GM12878 (cell line): ENCODE measurements around the gene OPRD1.

Source experiments
- CHD2 ChIP-seq: IDR thresholded peaks from 2 replicates; pipeline ENCODE4 v1.6.1; 2011; ENCODE audit warnings: low read depth, low read length, improper control_type of control experiment, borderline replicate concordance
- EP300 ChIP-seq, 2 experiments: fragments of 150-350 bp in 1 of 2; IDR thresholded peaks; 2 replicates each; pipeline ENCODE4 v1.6.1; 2011 to 2012; ENCODE audit warnings: low read depth in 2 of 2, low read length in 2 of 2, borderline replicate concordance in 1 of 2, improper control_type of control experiment in 1 of 2, inconsistent platforms in 1 of 2; ENCODE audit not compliant: control insufficient read depth in 1 of 2
- JUND ChIP-seq: IDR thresholded peaks from 2 replicates; pipeline ENCODE4 v1.6.1; 2012; ENCODE audit warnings: low read depth, mild to moderate bottlenecking, low read length, improper control_type of control experiment, moderate library complexity
- NKRF ChIP-seq: fragments of 450-650 bp; conservative IDR thresholded peaks from 2 replicates; pipeline ENCODE4 v1.6.1; 2017; ENCODE audit warnings: mild to moderate bottlenecking, moderate library complexity
- POLR2AphosphoS5 ChIP-seq: IDR thresholded peaks from 2 replicates; pipeline ENCODE4 v1.6.1; 2011; ENCODE audit warnings: mild to moderate bottlenecking, low read length, inconsistent platforms
- PRDM15 ChIP-seq: fragments of 450-650 bp; formaldehyde crosslinking; IDR thresholded peaks from 2 replicates; pipeline ENCODE4 v1.4.0; 2020; ENCODE audit warnings: mild to moderate bottlenecking, moderate library complexity
- SIN3A ChIP-seq: IDR thresholded peaks from 2 replicates; pipeline ENCODE4 v1.6.1; 2012; ENCODE audit warnings: low read depth, low read length, improper control_type of control experiment
- SUPT20H ChIP-seq: IDR thresholded peaks from 2 replicates; pipeline ENCODE4 v1.6.1; 2011; ENCODE audit warnings: low read depth, mild to moderate bottlenecking, low read length, moderate library complexity, borderline replicate concordance; ENCODE audit not compliant: control insufficient read depth
- TAF1 ChIP-seq: IDR thresholded peaks from 2 replicates; pipeline ENCODE4 v1.6.1; 2011; ENCODE audit warnings: mild to moderate bottlenecking, low read depth, low read length, borderline replicate concordance
- TF ChIP-seq, protein P1 (sequence below), 3 experiments: IDR thresholded peaks in 2 of 3; conservative IDR thresholded peaks in 1 of 3; 2 replicates each; pipeline ENCODE4 v1.5.1; 2011; ENCODE audit warnings: low read depth in 3 of 3, low read length in 3 of 3, mild to moderate bottlenecking in 3 of 3, control low read depth in 2 of 3, moderate library complexity in 2 of 3, inconsistent platforms in 1 of 3, mixed read lengths in 1 of 3; ENCODE audit not compliant: control insufficient read depth in 2 of 3, insufficient read depth in 1 of 3; ENCODE audit errors: extremely low read depth in 1 of 3

DNA sequence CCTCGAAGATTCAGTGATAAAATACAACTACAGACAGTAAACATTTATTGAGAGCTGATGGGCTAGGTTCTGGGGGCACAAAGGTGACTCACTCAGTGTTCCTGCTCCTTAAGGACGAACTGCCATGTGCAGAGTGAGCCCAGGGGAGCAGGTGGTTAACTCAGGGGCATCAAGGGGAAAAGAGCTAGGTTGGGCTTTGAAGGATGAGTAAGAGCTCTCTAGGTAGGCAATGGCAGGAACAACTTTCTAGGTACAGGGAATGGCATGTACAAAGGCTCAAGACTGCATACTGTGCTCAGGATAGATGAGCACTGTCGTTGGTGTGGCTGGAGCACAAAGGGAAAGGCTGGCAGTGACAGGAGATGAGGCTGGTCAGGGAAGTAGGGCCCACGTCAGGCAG lies 85.8 kb downstream of the OPRD1 start:
- TF ChIP-seq CHD2 (no peak), TAF1 (no peak), POLR2AphosphoS5 (no peak), SIN3A (no peak), NKRF (no peak), EP300 (IDR thresholded peaks at IDR 0.05; ENCODE audit: borderline replicate concordance in 1 of 2, control insufficient read depth in 1 of 2, low read depth in 2 of 2, low read length in 2 of 2) (no peak), SUPT20H (no peak), JUND (no peak), PRDM15 (CRISPR knock-in tag) (no peak)
- TF ChIP-seq, protein P1, sequence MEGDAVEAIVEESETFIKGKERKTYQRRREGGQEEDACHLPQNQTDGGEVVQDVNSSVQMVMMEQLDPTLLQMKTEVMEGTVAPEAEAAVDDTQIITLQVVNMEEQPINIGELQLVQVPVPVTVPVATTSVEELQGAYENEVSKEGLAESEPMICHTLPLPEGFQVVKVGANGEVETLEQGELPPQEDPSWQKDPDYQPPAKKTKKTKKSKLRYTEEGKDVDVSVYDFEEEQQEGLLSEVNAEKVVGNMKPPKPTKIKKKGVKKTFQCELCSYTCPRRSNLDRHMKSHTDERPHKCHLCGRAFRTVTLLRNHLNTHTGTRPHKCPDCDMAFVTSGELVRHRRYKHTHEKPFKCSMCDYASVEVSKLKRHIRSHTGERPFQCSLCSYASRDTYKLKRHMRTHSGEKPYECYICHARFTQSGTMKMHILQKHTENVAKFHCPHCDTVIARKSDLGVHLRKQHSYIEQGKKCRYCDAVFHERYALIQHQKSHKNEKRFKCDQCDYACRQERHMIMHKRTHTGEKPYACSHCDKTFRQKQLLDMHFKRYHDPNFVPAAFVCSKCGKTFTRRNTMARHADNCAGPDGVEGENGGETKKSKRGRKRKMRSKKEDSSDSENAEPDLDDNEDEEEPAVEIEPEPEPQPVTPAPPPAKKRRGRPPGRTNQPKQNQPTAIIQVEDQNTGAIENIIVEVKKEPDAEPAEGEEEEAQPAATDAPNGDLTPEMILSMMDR (IDR thresholded peaks at IDR 0.05 in 2 of 3, conservative IDR thresholded peaks at IDR 0.05 in 1 of 3; ENCODE audit: control insufficient read depth in 2 of 3, extremely low read depth in 1 of 3, insufficient read depth in 1 of 3, low read depth in 3 of 3, low read length in 3 of 3) = no peak
